HepG2 (cell line): ENCODE measurements around the gene NEDD4L. TPM values are rescaled to one million over a fixed set of nuclear protein-coding genes. Genes with fewer than 3 reads are reported as not detected.

Experiments used
- ATAC-seq: fragments of 200-7000 bp; cut with Tn5 transposase; 3 replicates; pipeline ENCODE4 v1.9.1; 2020; ENCODE audit warnings: mild to moderate bottlenecking, moderate library complexity
- BruUV-seq: library from RNA; stranded (reverse); fragments of 400-500 nt; replicated peaks from 2 replicates; lab custom pipeline; 2021; lab: Mats Ljungman, UMichigan
- CTCF ChIA-PET: fragments of 300-600 bp; formaldehyde crosslinking; extraction: SDS; loops from one replicate; lab custom pipeline; 2021; ENCODE audit warnings: low total read pairs, inconsistent platforms, low intra/inter-chr PET ratio; lab: Yijun Ruan, JAX
- POLR2A ChIA-PET: fragments of 350-600 bp; sonication (Branson Sonifier 250); formaldehyde crosslinking; loops from one replicate; lab custom pipeline; 2020; ENCODE audit warnings: antibody characterized with exemption, inconsistent platforms; lab: Yijun Ruan, JAX
- DNase-seq: peaks from one replicate; pipeline ENCODE4 v3.0.0-alpha.2; 2015; ENCODE audit warnings: low spot score
- FAIRE-seq: peaks from 3 replicates; lab custom pipeline; 2011; peaks lifted over from hg19 to GRCh38; lab: Jason Lieb, UNC
- H2AFZ ChIP-seq: one replicate; pipeline ENCODE4 v1.6.1; 2011; ENCODE audit warnings: low read length, inconsistent platforms
- H3K27ac ChIP-seq: fragments of 300-600 bp; 3 replicates; pipeline ENCODE4 v1.8.0; 2011; ENCODE audit warnings: mixed run types, mild to moderate bottlenecking, mixed read lengths, low read length, inconsistent platforms; ENCODE audit not compliant: insufficient read depth; ENCODE audit errors: extremely low read length
- H3K27me3 ChIP-seq, 2 experiments: fragments of 200-600 bp in 1 of 2; 2 replicates in 1 of 2; 3 replicates in 1 of 2; pipeline versions ENCODE4 v1.6.0 to v1.8.0; 2011; ENCODE audit warnings: low read length in 2 of 2, mild to moderate bottlenecking in 2 of 2, moderate library complexity in 2 of 2, inconsistent platforms in 1 of 2; ENCODE audit not compliant: insufficient read depth in 2 of 2, control insufficient read depth in 1 of 2
- H3K36me3 ChIP-seq, 2 experiments: fragments of 200-600 bp in 1 of 2; replicated peaks in 1 of 2; 2 replicates in 1 of 2; 3 replicates in 1 of 2; pipeline versions ENCODE4 v1.5.1 to v1.8.0; 2011; ENCODE audit warnings: low read length in 2 of 2, inconsistent platforms in 1 of 2; ENCODE audit not compliant: insufficient read depth in 2 of 2, control insufficient read depth in 1 of 2
- H3K4me1 ChIP-seq: 2 replicates; pipeline ENCODE4 v1.5.1; 2012; ENCODE audit warnings: low read length, inconsistent platforms; ENCODE audit not compliant: insufficient read depth
- H3K4me2 ChIP-seq: 2 replicates; pipeline ENCODE4 v1.6.0; 2011; ENCODE audit warnings: low read depth, low read length, inconsistent platforms
- H3K4me3 ChIP-seq, 3 experiments: fragments of 200-600 bp in 1 of 3; sonication (generic), shearing (Covaris generic) in 1 of 3; replicated peaks in 1 of 3; 2 replicates each; pipeline ENCODE4 v1.5.1; 2011 to 2016; ENCODE audit warnings: low read length in 3 of 3, inconsistent platforms in 2 of 3, low read depth in 2 of 3, mild to moderate bottlenecking in 2 of 3, control low read depth in 1 of 3, mixed read lengths in 1 of 3; ENCODE audit not compliant: insufficient read depth in 1 of 3
- H3K79me2 ChIP-seq: one replicate; pipeline ENCODE4 v1.6.1; 2011; ENCODE audit warnings: low read length, inconsistent platforms; ENCODE audit not compliant: insufficient read depth
- H3K9ac ChIP-seq: 2 replicates; pipeline ENCODE4 v1.6.0; 2011; ENCODE audit warnings: mild to moderate bottlenecking, low read depth, low read length, inconsistent platforms; ENCODE audit not compliant: insufficient read depth
- H3K9me3 ChIP-seq: 2 replicates; pipeline ENCODE4 v1.5.1; 2012; ENCODE audit warnings: mild to moderate bottlenecking, low read length
- H4K20me1 ChIP-seq: 2 replicates; pipeline ENCODE4 v1.6.0; 2011; ENCODE audit warnings: inconsistent platforms, mild to moderate bottlenecking, low read length, moderate library complexity; ENCODE audit not compliant: insufficient read depth
- BORCS8-MEF2B ChIP-seq: sonication (generic); formaldehyde crosslinking; IDR thresholded peaks from 2 replicates; pipeline ENCODE4 v1.8.0; 2022; ENCODE audit warnings: mild to moderate bottlenecking, missing genetic modification reagents
- IKZF1 ChIP-seq: fragments of 450-650 bp; IDR thresholded peaks from 2 replicates; pipeline ENCODE4 v1.7.1; 2016
- MED13 ChIP-seq: sonication (generic); formaldehyde crosslinking; IDR thresholded peaks from 2 replicates; pipeline ENCODE4 v1.5.0; 2020; ENCODE audit warnings: missing genetic modification reagents
- MTF2 ChIP-seq: sonication (generic); formaldehyde crosslinking; IDR thresholded peaks from 2 replicates; pipeline ENCODE4 v1.5.0; 2020; ENCODE audit warnings: missing genetic modification reagents, borderline replicate concordance
- REL ChIP-seq: sonication (generic); formaldehyde crosslinking; conservative IDR thresholded peaks from 2 replicates; pipeline ENCODE4 v1.8.0; 2022; ENCODE audit warnings: mild to moderate bottlenecking, missing genetic modification reagents, moderate library complexity
- TMF1 ChIP-seq: sonication (generic); formaldehyde crosslinking; IDR thresholded peaks from 2 replicates; pipeline ENCODE4 v1.8.1; 2022; ENCODE audit warnings: low read depth, missing genetic modification reagents
- ZNF407 ChIP-seq: sonication (generic); formaldehyde crosslinking; IDR thresholded peaks from one replicate; pipeline ENCODE4 v1.5.1; 2020; ENCODE audit warnings: mild to moderate bottlenecking, missing genetic modification reagents; ENCODE audit errors: not compliant biosample characterization
- ZNF569 ChIP-seq: sonication (generic); formaldehyde crosslinking; IDR thresholded peaks from 2 replicates; pipeline ENCODE4 v1.5.0; 2020; ENCODE audit warnings: mild to moderate bottlenecking, missing genetic modification reagents, moderate library complexity, borderline replicate concordance
- ZNF678 ChIP-seq: sonication (generic); formaldehyde crosslinking; IDR thresholded peaks from 2 replicates; pipeline ENCODE4 v1.4.0; 2020; ENCODE audit warnings: mild to moderate bottlenecking, missing genetic modification reagents
- ZNF713 ChIP-seq: sonication (generic); formaldehyde crosslinking; IDR thresholded peaks from 2 replicates; pipeline ENCODE4 v1.4.0; 2020; ENCODE audit warnings: mild to moderate bottlenecking, missing genetic modification reagents
- WGBS: methylation state at CpG from one replicate; pipeline ENCODE4 v1.1.6; 2017; ENCODE audit warnings: low lambda C conversion rate; 5-methylcytosine and 5-hydroxymethylcytosine counted together
- in situ Hi-C: cut with HindIII; loops from 2 replicates; pipeline ENCODE4 v1.10.0; 2017; ENCODE audit warnings: low pct_unique_long_range_greater_than_20kb; ENCODE audit not compliant: extremely low pct_ligation_motif_present
- intact Hi-C: fragments of 100-400 bp; cut with micrococcal nuclease; formaldehyde crosslinking; loops from one replicate; pipeline ENCODE4 v1.10.0; 2022; ENCODE audit not compliant: unreplicated experiment
- polyA plus RNA-seq, 8 experiments: library from polyadenylated mRNA; depleted of rRNA in 3 of 8; stranded (reverse) in 7 of 8; unstranded in 1 of 8; fragments of >200 nt; fragmentation: Illumina TruSeq in 4 of 8; extraction: Trizol in 4 of 8; gene quantifications; 2 replicates each; pipeline versions ENCODE4 v1.2.1 to v1.2.3, GENCODE V29; 2011 to 2016; ENCODE audit warnings: low read depth in 4 of 8, missing spikeins in 1 of 8, mixed read lengths in 1 of 8; ENCODE audit not compliant: insufficient read depth in 1 of 8
- total RNA-seq, 5 experiments: library from RNA; depleted of rRNA; stranded (reverse); fragments of >200 nt; fragmentation: Illumina TruSeq; extraction: Trizol; gene quantifications; 2 replicates each; pipeline ENCODE4 v1.2.3, GENCODE V29; 2016; ENCODE audit warnings: low read depth in 1 of 5
- TF ChIP-seq, protein P1 (sequence below): sonication (generic); formaldehyde crosslinking; IDR thresholded peaks from 2 replicates; pipeline ENCODE4 v1.5.0; 2020; ENCODE audit warnings: mild to moderate bottlenecking, missing genetic modification reagents
- TF ChIP-seq, protein P2 (sequence below): sonication (generic); formaldehyde crosslinking; IDR thresholded peaks from 2 replicates; pipeline ENCODE4 v1.4.0; 2020; ENCODE audit warnings: missing genetic modification reagents, borderline replicate concordance

The NEDD4L gene
- total and polyA plus RNA-seq, 2 of the 13 experiments (the other 11 are each of a cell fraction or from before 2014, with no cell fraction given) = 168 to 390 TPM

DNA sequence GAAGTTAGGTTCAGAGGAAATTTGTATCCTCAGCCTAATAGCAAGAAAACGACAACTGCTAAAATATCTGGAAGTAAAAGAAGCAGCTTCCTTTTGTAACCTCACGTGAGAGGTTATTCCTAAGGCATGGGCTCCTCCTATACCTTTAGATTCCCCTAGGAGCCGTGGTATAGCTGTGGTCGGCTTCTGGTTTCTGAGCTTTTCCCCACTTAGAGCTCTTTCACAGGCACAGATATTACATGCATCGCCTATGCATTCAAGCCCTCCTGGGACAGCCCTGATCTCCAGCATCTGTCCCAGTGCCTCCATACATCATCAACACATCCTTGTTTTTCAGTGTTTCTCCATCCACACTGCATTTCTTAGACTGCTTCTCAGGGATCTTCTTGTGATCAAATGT is 295.9 kb downstream of the NEDD4L start:
- no peak overlapping the region for H3K4me3 ChIP-seq
- no peaks in the 10 kb centered on the region for H3K79me2 ChIP-seq
- no peak for DNase-seq
- H3K9me3 ChIP-seq = no peaks in the 10 kb centered on the region
- H2AFZ ChIP-seq = no peak overlapping the region
- 91% methylated on average over 5 of the region's 5 CpGs for WGBS
- no peak for FAIRE-seq
- CTCF ChIA-PET = no interaction called here
- no peaks in the 10 kb centered on the region for H4K20me1 ChIP-seq
- H3K4me2 ChIP-seq = no peak overlapping the region
- no peaks in the 10 kb centered on the region for H3K4me1 ChIP-seq
- no peak overlapping the region for H3K9ac ChIP-seq
- H3K36me3 ChIP-seq = peaks cover 3 to 78% of the 10 kb centered on the region in 2 experiments
- no peak overlapping the region for H3K27ac ChIP-seq
- no TSS peak for BruUV-seq
- intact Hi-C loops = no loop called here
- no peak for ATAC-seq
- no peaks in the 10 kb centered on the region for H3K27me3 ChIP-seq
- in situ Hi-C loops = no loop called here
- POLR2A ChIA-PET = no interaction called here
- TF ChIP-seq ZNF713 (CRISPR knock-in tag) = no peak
- TF ChIP-seq, protein P1, sequence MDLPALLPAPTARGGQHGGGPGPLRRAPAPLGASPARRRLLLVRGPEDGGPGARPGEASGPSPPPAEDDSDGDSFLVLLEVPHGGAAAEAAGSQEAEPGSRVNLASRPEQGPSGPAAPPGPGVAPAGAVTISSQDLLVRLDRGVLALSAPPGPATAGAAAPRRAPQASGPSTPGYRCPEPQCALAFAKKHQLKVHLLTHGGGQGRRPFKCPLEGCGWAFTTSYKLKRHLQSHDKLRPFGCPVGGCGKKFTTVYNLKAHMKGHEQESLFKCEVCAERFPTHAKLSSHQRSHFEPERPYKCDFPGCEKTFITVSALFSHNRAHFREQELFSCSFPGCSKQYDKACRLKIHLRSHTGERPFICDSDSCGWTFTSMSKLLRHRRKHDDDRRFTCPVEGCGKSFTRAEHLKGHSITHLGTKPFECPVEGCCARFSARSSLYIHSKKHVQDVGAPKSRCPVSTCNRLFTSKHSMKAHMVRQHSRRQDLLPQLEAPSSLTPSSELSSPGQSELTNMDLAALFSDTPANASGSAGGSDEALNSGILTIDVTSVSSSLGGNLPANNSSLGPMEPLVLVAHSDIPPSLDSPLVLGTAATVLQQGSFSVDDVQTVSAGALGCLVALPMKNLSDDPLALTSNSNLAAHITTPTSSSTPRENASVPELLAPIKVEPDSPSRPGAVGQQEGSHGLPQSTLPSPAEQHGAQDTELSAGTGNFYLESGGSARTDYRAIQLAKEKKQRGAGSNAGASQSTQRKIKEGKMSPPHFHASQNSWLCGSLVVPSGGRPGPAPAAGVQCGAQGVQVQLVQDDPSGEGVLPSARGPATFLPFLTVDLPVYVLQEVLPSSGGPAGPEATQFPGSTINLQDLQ (CRISPR knock-in tag) = no peak
- no peak for TF ChIP-seq MED13 (CRISPR knock-in tag)
- no peak for TF ChIP-seq ZNF407 (CRISPR knock-in tag)
- no peak for TF ChIP-seq MTF2 (CRISPR knock-in tag)
- no peak for TF ChIP-seq ZNF678 (CRISPR knock-in tag)
- TF ChIP-seq, protein P2, sequence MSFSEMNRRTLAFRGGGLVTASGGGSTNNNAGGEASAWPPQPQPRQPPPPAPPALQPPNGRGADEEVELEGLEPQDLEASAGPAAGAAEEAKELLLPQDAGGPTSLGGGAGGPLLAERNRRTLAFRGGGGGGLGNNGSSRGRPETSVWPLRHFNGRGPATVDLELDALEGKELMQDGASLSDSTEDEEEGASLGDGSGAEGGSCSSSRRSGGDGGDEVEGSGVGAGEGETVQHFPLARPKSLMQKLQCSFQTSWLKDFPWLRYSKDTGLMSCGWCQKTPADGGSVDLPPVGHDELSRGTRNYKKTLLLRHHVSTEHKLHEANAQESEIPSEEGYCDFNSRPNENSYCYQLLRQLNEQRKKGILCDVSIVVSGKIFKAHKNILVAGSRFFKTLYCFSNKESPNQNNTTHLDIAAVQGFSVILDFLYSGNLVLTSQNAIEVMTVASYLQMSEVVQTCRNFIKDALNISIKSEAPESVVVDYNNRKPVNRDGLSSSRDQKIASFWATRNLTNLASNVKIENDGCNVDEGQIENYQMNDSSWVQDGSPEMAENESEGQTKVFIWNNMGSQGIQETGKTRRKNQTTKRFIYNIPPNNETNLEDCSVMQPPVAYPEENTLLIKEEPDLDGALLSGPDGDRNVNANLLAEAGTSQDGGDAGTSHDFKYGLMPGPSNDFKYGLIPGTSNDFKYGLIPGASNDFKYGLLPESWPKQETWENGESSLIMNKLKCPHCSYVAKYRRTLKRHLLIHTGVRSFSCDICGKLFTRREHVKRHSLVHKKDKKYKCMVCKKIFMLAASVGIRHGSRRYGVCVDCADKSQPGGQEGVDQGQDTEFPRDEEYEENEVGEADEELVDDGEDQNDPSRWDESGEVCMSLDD (CRISPR knock-in tag) = no peak
- no peak for TF ChIP-seq BORCS8-MEF2B (CRISPR knock-in tag)
- TF ChIP-seq TMF1 = no peak
- TF ChIP-seq IKZF1 = no peak
- TF ChIP-seq REL (CRISPR knock-in tag) = no peak
- TF ChIP-seq ZNF569 (CRISPR knock-in tag) = no peak
